Smooth muscle cell (in vitro differentiated cells): ENCODE results near the gene ZNF827. TPM values are rescaled to one million over a fixed set of nuclear protein-coding genes. Genes with fewer than 3 reads are reported as not detected.
A peak's percentile ranks its signal among the peaks of the same experiment; 100 is the strongest.

Experiments
- DNase-seq: peaks from one replicate; lab custom pipeline; 2025; ENCODE audit not compliant: unreplicated experiment; lab: John Stamatoyannopoulos, UW
- H2AFZ ChIP-seq: fragments of 200-600 bp; sonication (generic); 2 replicates; pipeline ENCODE4 v1.6.0; 2016; ENCODE audit warnings: antibody characterized with exemption, low read depth, mild to moderate bottlenecking
- H3F3A ChIP-seq: fragments of 200-600 bp; sonication (generic); 2 replicates; pipeline ENCODE4 v1.6.0; 2017; ENCODE audit warnings: antibody characterized with exemption, low read depth
- H3K27ac ChIP-seq: fragments of 200-600 bp; sonication (generic); 2 replicates; pipeline ENCODE4 v1.5.1; 2016; ENCODE audit warnings: low read depth, mild to moderate bottlenecking
- H3K27me3 ChIP-seq: fragments of 200-600 bp; sonication (generic); 2 replicates; pipeline ENCODE4 v1.6.1; 2016; ENCODE audit warnings: low read depth, mild to moderate bottlenecking
- H3K36me3 ChIP-seq: fragments of 200-600 bp; sonication (generic); 2 replicates; pipeline ENCODE4 v1.5.1; 2016; ENCODE audit warnings: low read depth
- H3K4me1 ChIP-seq: fragments of 200-600 bp; sonication (generic); 2 replicates; pipeline ENCODE4 v1.5.1; 2016; ENCODE audit warnings: low read depth
- H3K4me2 ChIP-seq: fragments of 200-600 bp; sonication (generic); 2 replicates; pipeline ENCODE4 v1.6.0; 2016; ENCODE audit warnings: mild to moderate bottlenecking
- H3K4me3 ChIP-seq: fragments of 200-600 bp; sonication (generic); 2 replicates; pipeline ENCODE4 v1.5.1; 2016; ENCODE audit warnings: mild to moderate bottlenecking
- H3K79me2 ChIP-seq: fragments of 200-600 bp; sonication (generic); 2 replicates; pipeline ENCODE4 v1.6.0; 2016; ENCODE audit warnings: low read depth, mild to moderate bottlenecking
- H3K9ac ChIP-seq: fragments of 200-600 bp; sonication (generic); 2 replicates; pipeline ENCODE4 v1.6.0; 2016; ENCODE audit warnings: low read depth
- H3K9me3 ChIP-seq: fragments of 200-600 bp; sonication (generic); replicated peaks from 2 replicates; pipeline ENCODE4 v1.5.1; 2016; ENCODE audit warnings: low read depth
- H4K20me1 ChIP-seq: fragments of 200-600 bp; sonication (generic); 2 replicates; pipeline ENCODE4 v1.6.0; 2016; ENCODE audit warnings: low read depth
- WGBS: methylation state at CpG from one replicate; pipeline ENCODE4 v1.1.7; 2016; ENCODE audit warnings: low lambda C conversion rate; 5-methylcytosine and 5-hydroxymethylcytosine counted together
- polyA plus RNA-seq: library from polyadenylated mRNA; unstranded; fragments of >200 nt; fragmentation: Nextera tagmentation; extraction: Ambion mirVana; gene quantifications from 2 replicates; pipeline ENCODE4 v1.2.1, GENCODE V29; 2016
- total RNA-seq: library from RNA; depleted of rRNA; stranded (reverse); fragments of >200 nt; gene quantifications from 2 replicates; pipeline ENCODE4 v1.2.3, GENCODE V29; 2014
- TF ChIP-seq, protein P1 (sequence below): fragments of 200-600 bp; sonication (generic); IDR thresholded peaks from 2 replicates; pipeline ENCODE4 v1.5.1; 2017; ENCODE audit warnings: borderline replicate concordance, mild to moderate bottlenecking, antibody characterized with exemption; ENCODE audit not compliant: insufficient read depth, poor library complexity, severe bottlenecking

Gene ZNF827
- total and polyA plus RNA-seq, 2 experiments from 2014 or later = 6.5 to 12.8 TPM

DNA sequence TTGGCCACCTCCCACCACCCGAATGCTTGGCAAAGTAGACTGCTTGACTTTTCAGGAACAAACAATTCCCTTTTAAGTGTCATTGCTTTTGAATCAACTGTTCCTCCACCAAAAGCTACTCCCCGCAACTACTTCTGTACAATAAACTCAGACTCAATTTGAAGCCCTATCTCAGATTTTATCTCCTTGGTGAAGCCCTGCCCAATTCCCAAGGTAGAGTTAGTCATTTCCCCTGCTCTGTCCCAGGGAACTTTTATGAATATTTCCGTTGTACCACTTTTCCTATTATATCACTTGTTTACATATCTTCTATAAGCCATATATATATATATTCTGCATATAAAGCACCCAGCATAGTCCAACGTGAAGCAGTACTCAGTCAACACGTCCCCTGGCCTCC is 155.9 kb downstream of the ZNF827 start:
- Histone ChIP-seq H4K20me1 (no peaks in the 10 kb centered on the region), H3K4me1 (no peaks in the 10 kb centered on the region), H3K27ac (no peak overlapping the region), H3K9ac (no peak overlapping the region), H3K4me3 (no peak overlapping the region), H3F3A (no peaks in the 10 kb centered on the region), H3K9me3 (no peaks in the 10 kb centered on the region), H3K79me2 (no peaks in the 10 kb centered on the region), H2AFZ (no peak overlapping the region), H3K27me3 (no peaks in the 10 kb centered on the region), H3K36me3 (no peaks in the 10 kb centered on the region), H3K4me2 (no peak overlapping the region)
- TF ChIP-seq, protein P1, sequence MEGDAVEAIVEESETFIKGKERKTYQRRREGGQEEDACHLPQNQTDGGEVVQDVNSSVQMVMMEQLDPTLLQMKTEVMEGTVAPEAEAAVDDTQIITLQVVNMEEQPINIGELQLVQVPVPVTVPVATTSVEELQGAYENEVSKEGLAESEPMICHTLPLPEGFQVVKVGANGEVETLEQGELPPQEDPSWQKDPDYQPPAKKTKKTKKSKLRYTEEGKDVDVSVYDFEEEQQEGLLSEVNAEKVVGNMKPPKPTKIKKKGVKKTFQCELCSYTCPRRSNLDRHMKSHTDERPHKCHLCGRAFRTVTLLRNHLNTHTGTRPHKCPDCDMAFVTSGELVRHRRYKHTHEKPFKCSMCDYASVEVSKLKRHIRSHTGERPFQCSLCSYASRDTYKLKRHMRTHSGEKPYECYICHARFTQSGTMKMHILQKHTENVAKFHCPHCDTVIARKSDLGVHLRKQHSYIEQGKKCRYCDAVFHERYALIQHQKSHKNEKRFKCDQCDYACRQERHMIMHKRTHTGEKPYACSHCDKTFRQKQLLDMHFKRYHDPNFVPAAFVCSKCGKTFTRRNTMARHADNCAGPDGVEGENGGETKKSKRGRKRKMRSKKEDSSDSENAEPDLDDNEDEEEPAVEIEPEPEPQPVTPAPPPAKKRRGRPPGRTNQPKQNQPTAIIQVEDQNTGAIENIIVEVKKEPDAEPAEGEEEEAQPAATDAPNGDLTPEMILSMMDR = no peak
- WGBS = 89% methylated on average over 5 of the region's 5 CpGs
- no peak for DNase-seq

DNA sequence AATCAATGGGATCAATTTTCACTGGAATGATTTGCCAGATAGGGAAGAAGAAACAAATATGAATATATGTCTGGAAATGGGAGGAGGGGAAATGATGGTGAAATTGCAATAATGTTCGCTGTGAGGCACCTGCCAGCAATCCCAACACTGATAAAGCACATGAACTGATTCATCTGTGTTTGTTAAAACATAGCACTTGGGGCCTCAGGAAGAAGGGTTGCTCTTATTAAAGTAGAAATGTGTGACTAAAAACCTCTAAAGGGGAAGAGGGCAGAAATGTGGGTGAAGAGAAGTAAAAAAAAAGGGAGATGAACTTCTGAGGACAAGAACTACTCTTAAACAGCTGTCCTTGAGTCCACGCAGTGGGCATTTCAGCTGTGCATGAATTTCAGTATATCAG is 157.3 kb downstream of the ZNF827 start:
- H3K79me2 ChIP-seq = no peaks in the 10 kb centered on the region
- no peak for DNase-seq
- WGBS = 87% methylated on average over 2 of the region's 2 CpGs
- H3K9ac ChIP-seq = no peak overlapping the region
- H3K4me3 ChIP-seq = no peak overlapping the region
- no peaks in the 10 kb centered on the region for H3F3A ChIP-seq
- no peaks in the 10 kb centered on the region for H4K20me1 ChIP-seq
- no peaks in the 10 kb centered on the region for H3K9me3 ChIP-seq
- no peaks in the 10 kb centered on the region for H3K27me3 ChIP-seq
- H3K4me1 ChIP-seq = no peaks in the 10 kb centered on the region
- TF ChIP-seq, protein P1 = no peak
- H2AFZ ChIP-seq = no peak overlapping the region
- H3K36me3 ChIP-seq = no peaks in the 10 kb centered on the region
- no peak overlapping the region for H3K27ac ChIP-seq
- H3K4me2 ChIP-seq = no peak overlapping the region

DNA sequence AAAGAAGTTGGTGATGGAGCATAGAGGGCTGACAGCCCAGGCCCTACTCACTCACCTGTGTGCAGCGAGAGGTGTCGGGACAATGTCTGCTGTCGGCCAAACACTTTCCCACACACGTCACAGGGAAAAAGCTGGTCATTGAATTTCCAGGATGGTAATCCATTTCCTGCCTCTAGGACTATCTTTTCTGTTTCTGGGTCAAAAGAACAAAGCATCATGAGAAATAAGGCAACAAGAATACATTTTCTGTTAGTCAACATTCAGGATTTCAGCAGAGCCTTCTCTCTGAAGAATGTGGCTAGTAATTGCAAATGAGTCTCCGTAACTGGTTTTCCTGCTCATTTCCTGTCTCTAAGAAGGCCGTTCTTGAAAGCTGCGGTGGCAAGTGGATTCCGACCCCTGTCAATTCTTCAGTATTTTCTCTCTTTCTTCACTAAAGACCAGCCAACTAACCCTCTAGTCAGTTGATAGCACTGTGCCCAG is 159.3 kb downstream of the ZNF827 start:
- no peaks in the 10 kb centered on the region for H4K20me1 ChIP-seq
- H3K4me3 ChIP-seq = no peak overlapping the region
- DNase-seq = no peak
- no peak overlapping the region for H3K4me2 ChIP-seq
- no peaks in the 10 kb centered on the region for H3K36me3 ChIP-seq
- TF ChIP-seq, protein P1 = no peak
- H3K27me3 ChIP-seq = no peaks in the 10 kb centered on the region
- H3F3A ChIP-seq = no peaks in the 10 kb centered on the region
- 69% methylated on average over 8 of the region's 8 CpGs for WGBS
- H3K79me2 ChIP-seq = no peaks in the 10 kb centered on the region
- no peak overlapping the region for H2AFZ ChIP-seq
- peak overlapping the region; percentile 76 for H3K27ac ChIP-seq
- H3K9me3 ChIP-seq = no peaks in the 10 kb centered on the region
- peak overlapping the region; percentile 2 for H3K9ac ChIP-seq
- H3K4me1 ChIP-seq = no peaks in the 10 kb centered on the region

DNA sequence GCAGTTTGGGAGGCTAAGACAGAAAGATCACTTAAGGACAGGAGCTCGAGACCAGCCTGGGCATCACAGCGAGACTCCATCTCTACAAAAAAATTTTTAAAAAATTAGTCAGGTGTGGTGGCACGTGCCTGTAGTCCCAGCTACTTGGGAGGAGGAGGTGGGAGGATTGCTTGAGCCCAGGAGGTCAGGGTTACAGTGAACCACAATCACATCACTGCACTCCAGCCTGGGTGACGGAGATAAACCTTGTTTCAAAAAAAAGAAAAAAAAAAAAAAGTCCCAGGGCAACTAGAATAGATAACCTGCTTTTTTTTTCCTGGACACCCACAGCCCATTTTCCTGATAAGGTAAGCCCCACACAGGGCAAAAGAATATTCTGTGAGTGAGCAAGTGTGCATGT is 162.4 kb downstream of the ZNF827 start:
- Histone ChIP-seq H3K36me3 (no peaks in the 10 kb centered on the region), H3K4me2 (no peak overlapping the region), H3K27me3 (no peaks in the 10 kb centered on the region), H2AFZ (no peak overlapping the region), H4K20me1 (no peaks in the 10 kb centered on the region), H3K4me3 (no peak overlapping the region), H3F3A (no peaks in the 10 kb centered on the region), H3K9me3 (no peaks in the 10 kb centered on the region), H3K4me1 (no peaks in the 10 kb centered on the region), H3K79me2 (no peaks in the 10 kb centered on the region), H3K9ac (no peak overlapping the region), H3K27ac (no peak overlapping the region)
- no peak for DNase-seq
- 94% methylated on average over 4 of the region's 4 CpGs for WGBS
- TF ChIP-seq, protein P1 = no peak
